Natural killer cell (primary cell): ENCODE results near the gene CENPT. TPM values are rescaled to one million over a fixed set of nuclear protein-coding genes. Genes with fewer than 3 reads are reported as not detected.

ENCODE experiments used
- ATAC-seq, 3 donors: fragments of 150-1000 bp in 2 of 3; fragments of 200-7000 bp in 1 of 3; cut with Tn5 transposase; 1 replicate in 1 of 3; 2 replicates in 2 of 3; pipeline ENCODE4 v1.10.0; 2021; ENCODE audit warnings: mild to moderate bottlenecking in 2 of 3, moderate library complexity in 2 of 3
- DNase-seq, 2 donors: peaks; one replicate each; pipeline versions ENCODE4 v3.0.0 to v3.0.0-alpha.2; 2013 to 2021; ENCODE audit warnings: mixed read lengths in 1 of 2
- H3K27ac ChIP-seq: one replicate; pipeline ENCODE4 v1.5.1; 2013; ENCODE audit warnings: mild to moderate bottlenecking, low read length
- H3K27me3 ChIP-seq: one replicate; pipeline ENCODE4 v1.6.1; 2013; ENCODE audit warnings: low read length; ENCODE audit not compliant: control insufficient read depth, insufficient read depth
- H3K36me3 ChIP-seq: one replicate; pipeline ENCODE4 v1.6.1; 2013; ENCODE audit warnings: low read length; ENCODE audit not compliant: control insufficient read depth, insufficient read depth
- H3K4me1 ChIP-seq: one replicate; pipeline ENCODE4 v1.6.1; 2013; ENCODE audit warnings: low read length; ENCODE audit not compliant: control insufficient read depth, insufficient read depth
- H3K4me3 ChIP-seq: one replicate; pipeline ENCODE4 v1.5.1; 2013; ENCODE audit warnings: low read length
- H3K9me3 ChIP-seq: one replicate; pipeline ENCODE4 v1.6.1; 2013; ENCODE audit warnings: low read length; ENCODE audit not compliant: control insufficient read depth, insufficient read depth
- H3K27ac Mint-ChIP-seq, 2 donors: one replicate each; pipeline ENCODE4 v1.8.0; 2022; ENCODE audit warnings: mild to moderate bottlenecking in 2 of 2, mixed read lengths in 2 of 2, moderate library complexity in 1 of 2
- H3K27me3 Mint-ChIP-seq, 2 donors: one replicate each; pipeline ENCODE4 v1.8.0; 2022; ENCODE audit warnings: low read depth in 2 of 2, mixed read lengths in 2 of 2
- H3K36me3 Mint-ChIP-seq: one replicate; pipeline ENCODE4 v1.8.0; 2022; ENCODE audit warnings: mixed read lengths
- H3K4me1 Mint-ChIP-seq, 2 donors: one replicate each; pipeline ENCODE4 v1.8.0; 2022; ENCODE audit warnings: mixed read lengths in 2 of 2
- H3K4me3 Mint-ChIP-seq: one replicate; pipeline ENCODE4 v1.8.0; 2022; ENCODE audit warnings: mild to moderate bottlenecking, moderate library complexity, mixed read lengths
- H3K9me3 Mint-ChIP-seq, 2 donors: one replicate each; pipeline ENCODE4 v1.8.0; 2022; ENCODE audit warnings: mixed read lengths in 2 of 2
- CTCF ChIP-seq: fragments of 200-600 bp; IDR thresholded peaks from one replicate; pipeline ENCODE4 v1.8.0; 2022; ENCODE audit warnings: antibody characterized with exemption
- WGBS: methylation state at CpG from one replicate; pipeline ENCODE4 v1.1.7; 2013; ENCODE audit warnings: missing lambda C conversion rate; ENCODE audit not compliant: insufficient coverage; 5-methylcytosine and 5-hydroxymethylcytosine counted together
- intact Hi-C: fragments of 100-400 bp; cut with micrococcal nuclease; formaldehyde crosslinking; loops from one replicate; pipeline ENCODE4 v1.14.2; 2022
- total RNA-seq, 4 donors: library from RNA; stranded (reverse); fragments of 120-200 nt in 1 of 4; gene quantifications; one replicate each; pipeline versions ENCODE4 v1.2.3 to v1.2.4, GENCODE V29; 2013 to 2022

The CENPT gene
- total RNA-seq, 3 donors from 2014 or later (not counting 1 experiment from before 2014, with no cell fraction given): 68.6 to 81.3 (median 78.9) TPM

- Mint-ChIP-seq H3K9me3 (no peaks in the 10 kb centered on the region), H3K27ac (peak overlapping the region in 1 of 2 donors; percentile 89), H3K27me3 (no peaks in the 10 kb centered on the region), H3K4me3 (peak overlapping the region; percentile 35), H3K36me3 (no peaks in the 10 kb centered on the region), H3K4me1 (peaks cover 39 to 43% of the 10 kb centered on the region in 2 donors)
- no peak overlapping the region for H3K4me3 ChIP-seq
- no peak for ATAC-seq
- intact Hi-C loops: loop anchor here (5.0 kb wide), 1 partner anchor 93 kb away; the partner anchor contains the start of gene PSMB10
- DNase-seq: no peak
- WGBS: 95% methylated on average over 4 of the region's 4 CpGs
- TF ChIP-seq CTCF: no peak
- no peaks in the 10 kb centered on the region for H3K27me3 ChIP-seq
- H3K27ac ChIP-seq: no peak overlapping the region
- H3K4me1 ChIP-seq: peaks cover 57% of the 10 kb centered on the region
- H3K9me3 ChIP-seq: no peaks in the 10 kb centered on the region
- peaks cover 3% of the 10 kb centered on the region for H3K36me3 ChIP-seq
These were observed 3.0 kb downstream of the CENPT start for GRCh38 chr16:67844497-67844896.

- peak overlapping the region; percentile 58 for H3K27ac ChIP-seq
- no peaks in the 10 kb centered on the region for H3K9me3 ChIP-seq
- peaks cover 3% of the 10 kb centered on the region for H3K36me3 ChIP-seq
- Mint-ChIP-seq H3K4me1 (peaks cover 39 to 43% of the 10 kb centered on the region in 2 donors), H3K36me3 (no peaks in the 10 kb centered on the region), H3K27ac (peak overlapping the region; percentile 89 to 93), H3K4me3 (peak overlapping the region; percentile 94), H3K9me3 (no peaks in the 10 kb centered on the region), H3K27me3 (no peaks in the 10 kb centered on the region)
- H3K27me3 ChIP-seq: no peaks in the 10 kb centered on the region
- DNase-seq: no peak
- 25% methylated on average over 11 of the region's 11 CpGs for WGBS
- intact Hi-C loops: loop anchor here (5.0 kb wide), 1 partner anchor 94 kb away; the partner anchor contains the start of gene PSMB10
- TF ChIP-seq CTCF: no peak
- peak overlapping the region; percentile 55 for H3K4me3 ChIP-seq
- ATAC-seq: no peak
- H3K4me1 ChIP-seq: peaks cover 57% of the 10 kb centered on the region
These were observed 4.1 kb downstream of the CENPT start for GRCh38 chr16:67843343-67843765.

- Mint-ChIP-seq H3K27ac (peak overlapping the region; percentile 89 to 93), H3K4me3 (peak overlapping the region; percentile 94), H3K27me3 (no peaks in the 10 kb centered on the region), H3K9me3 (no peaks in the 10 kb centered on the region), H3K36me3 (no peaks in the 10 kb centered on the region), H3K4me1 (peaks cover 35 to 38% of the 10 kb centered on the region in 2 donors)
- peaks cover 51% of the 10 kb centered on the region for H3K4me1 ChIP-seq
- ATAC-seq: peak; percentile 14 to 40 (median 23)
- intact Hi-C loops: loop anchor here (1.0 to 5.0 kb wide), 3 partner anchors 9 to 95 kb away; partner anchors contain the start of genes PSMB10, RANBP10 and TSNAXIP1
- H3K9me3 ChIP-seq: no peaks in the 10 kb centered on the region
- peaks cover 3% of the 10 kb centered on the region for H3K36me3 ChIP-seq
- no peaks in the 10 kb centered on the region for H3K27me3 ChIP-seq
- WGBS: under 1% methylated on average over 67 of the region's 67 CpGs
- peak overlapping the region; percentile 58 for H3K27ac ChIP-seq
- TF ChIP-seq CTCF: no peak
- DNase-seq: peak; percentile 44 to 86
- peak overlapping the region; percentile 55 for H3K4me3 ChIP-seq
These were observed 4.8 kb downstream of the CENPT start for GRCh38 chr16:67842509-67843342.
